GM06990 (cell line): ENCODE measurements around the gene MORC3.

Experiments used
- DNase-seq: peaks from one replicate; pipeline ENCODE4 v3.0.0-alpha.2; 2011; ENCODE audit not compliant: insufficient read length; ENCODE audit errors: extremely low read depth
- H3K27me3 ChIP-seq: replicated peaks from 2 replicates; pipeline ENCODE4 v1.6.0; 2011; ENCODE audit warnings: low read length; ENCODE audit not compliant: control insufficient read depth, insufficient read depth
- H3K36me3 ChIP-seq: 2 replicates; pipeline ENCODE4 v1.5.1; 2011; ENCODE audit warnings: low read length; ENCODE audit not compliant: control insufficient read depth, insufficient read depth
- H3K4me3 ChIP-seq: replicated peaks from 2 replicates; pipeline ENCODE4 v1.5.1; 2011; ENCODE audit warnings: low read depth, mild to moderate bottlenecking, control low read depth, low read length
- TF ChIP-seq, protein P1 (sequence below): IDR thresholded peaks from 2 replicates; pipeline ENCODE4 v1.5.1; 2011; ENCODE audit warnings: low read length, control low read depth, mild to moderate bottlenecking, inconsistent platforms; ENCODE audit not compliant: insufficient read depth, poor library complexity, severe bottlenecking

Gene MORC3

DNA sequence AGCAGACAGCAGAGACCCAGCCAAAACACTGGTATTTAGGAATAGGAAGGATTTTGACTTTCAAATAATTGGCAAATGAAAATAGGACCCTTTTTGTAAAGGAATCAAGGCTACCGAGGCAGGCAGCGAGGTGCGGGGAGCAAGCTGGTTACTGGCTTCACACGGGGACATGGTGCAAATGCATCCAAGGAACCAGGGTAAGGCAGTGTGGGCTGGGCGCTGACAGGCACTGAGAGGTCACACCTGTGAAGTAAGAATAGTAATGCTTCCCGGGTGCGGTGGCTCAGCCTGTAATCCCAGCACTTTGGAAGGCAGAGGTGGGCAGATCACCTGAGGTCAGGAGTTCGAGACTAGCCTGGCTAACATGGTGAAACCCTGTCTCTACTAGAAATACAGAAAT, 80.7 kb downstream of the MORC3 start:
- H3K4me3 ChIP-seq: no peak overlapping the region
- no peak for DNase-seq
- TF ChIP-seq, protein P1, sequence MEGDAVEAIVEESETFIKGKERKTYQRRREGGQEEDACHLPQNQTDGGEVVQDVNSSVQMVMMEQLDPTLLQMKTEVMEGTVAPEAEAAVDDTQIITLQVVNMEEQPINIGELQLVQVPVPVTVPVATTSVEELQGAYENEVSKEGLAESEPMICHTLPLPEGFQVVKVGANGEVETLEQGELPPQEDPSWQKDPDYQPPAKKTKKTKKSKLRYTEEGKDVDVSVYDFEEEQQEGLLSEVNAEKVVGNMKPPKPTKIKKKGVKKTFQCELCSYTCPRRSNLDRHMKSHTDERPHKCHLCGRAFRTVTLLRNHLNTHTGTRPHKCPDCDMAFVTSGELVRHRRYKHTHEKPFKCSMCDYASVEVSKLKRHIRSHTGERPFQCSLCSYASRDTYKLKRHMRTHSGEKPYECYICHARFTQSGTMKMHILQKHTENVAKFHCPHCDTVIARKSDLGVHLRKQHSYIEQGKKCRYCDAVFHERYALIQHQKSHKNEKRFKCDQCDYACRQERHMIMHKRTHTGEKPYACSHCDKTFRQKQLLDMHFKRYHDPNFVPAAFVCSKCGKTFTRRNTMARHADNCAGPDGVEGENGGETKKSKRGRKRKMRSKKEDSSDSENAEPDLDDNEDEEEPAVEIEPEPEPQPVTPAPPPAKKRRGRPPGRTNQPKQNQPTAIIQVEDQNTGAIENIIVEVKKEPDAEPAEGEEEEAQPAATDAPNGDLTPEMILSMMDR: no peak
- peaks cover 6% of the 10 kb centered on the region for H3K36me3 ChIP-seq
- no peaks in the 10 kb centered on the region for H3K27me3 ChIP-seq

DNA sequence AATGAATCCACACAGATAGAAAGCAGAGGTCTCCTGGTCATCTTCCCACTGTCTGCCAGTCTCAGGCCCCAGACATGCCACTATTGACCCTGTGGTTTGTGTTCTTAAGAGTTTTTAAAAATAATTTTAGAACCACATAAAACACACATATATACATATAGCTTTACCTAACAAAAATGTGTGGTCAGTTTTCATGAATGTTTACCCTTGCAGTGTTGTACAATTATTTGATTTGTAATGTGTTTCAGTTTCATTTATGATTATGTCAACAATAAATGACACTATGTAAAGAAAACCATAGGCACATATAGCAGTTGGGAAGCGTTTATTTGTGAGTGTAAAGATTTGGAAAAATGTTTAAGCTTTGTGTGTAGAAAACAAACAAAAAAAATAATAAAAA, 82.3 kb downstream of the MORC3 start:
- Histone ChIP-seq H3K36me3 (peaks cover 6% of the 10 kb centered on the region), H3K27me3 (no peaks in the 10 kb centered on the region), H3K4me3 (no peak overlapping the region)
- DNase-seq: no peak
- TF ChIP-seq, protein P1: no peak

DNA sequence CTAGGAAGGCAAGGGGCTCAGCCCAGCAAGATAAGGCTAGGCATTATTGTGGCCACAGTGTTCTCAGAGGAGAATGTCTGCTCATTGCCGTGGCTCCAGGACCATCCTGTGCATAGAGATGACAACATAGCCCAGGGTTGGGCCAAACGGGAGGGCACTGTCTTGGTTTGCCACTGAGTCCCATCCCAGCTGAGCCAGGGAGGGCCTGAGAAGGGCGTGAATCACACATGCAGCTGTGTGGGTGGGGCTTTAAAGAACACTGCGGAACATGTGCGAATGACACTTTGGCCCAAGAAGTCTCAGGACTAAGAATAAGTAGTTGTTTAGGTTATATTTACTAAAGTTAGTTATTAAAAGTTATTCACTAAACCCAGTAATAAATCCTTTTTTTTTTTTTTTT, 83.7 kb downstream of the MORC3 start:
- DNase-seq: no peak
- H3K27me3 ChIP-seq: no peaks in the 10 kb centered on the region
- peaks cover 6% of the 10 kb centered on the region for H3K36me3 ChIP-seq
- TF ChIP-seq, protein P1: no peak
- no peak overlapping the region for H3K4me3 ChIP-seq

DNA sequence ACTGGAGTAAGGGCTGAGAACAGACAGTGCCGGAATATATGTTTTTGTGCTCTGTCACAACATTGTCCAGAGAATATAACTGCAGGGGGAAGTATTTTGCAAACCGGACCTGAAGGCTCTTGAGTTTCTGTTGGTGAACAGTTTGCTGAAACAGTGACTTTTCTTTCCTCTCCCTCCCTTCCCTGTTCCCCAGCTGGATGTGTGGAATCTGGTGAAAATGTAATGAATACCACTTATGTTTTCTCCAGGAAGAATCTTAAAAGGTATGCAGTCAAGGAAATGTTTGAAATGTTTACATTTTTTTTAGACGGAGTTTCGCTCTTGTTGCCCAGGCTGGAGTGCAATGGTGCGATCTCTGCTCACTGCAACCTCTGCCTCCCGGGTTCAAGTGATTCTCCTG, 88.6 kb downstream of the MORC3 start:
- no peaks in the 10 kb centered on the region for H3K27me3 ChIP-seq
- no peak for DNase-seq
- H3K4me3 ChIP-seq: no peak overlapping the region
- TF ChIP-seq, protein P1: no peak
- H3K36me3 ChIP-seq: peaks cover 9% of the 10 kb centered on the region

DNA sequence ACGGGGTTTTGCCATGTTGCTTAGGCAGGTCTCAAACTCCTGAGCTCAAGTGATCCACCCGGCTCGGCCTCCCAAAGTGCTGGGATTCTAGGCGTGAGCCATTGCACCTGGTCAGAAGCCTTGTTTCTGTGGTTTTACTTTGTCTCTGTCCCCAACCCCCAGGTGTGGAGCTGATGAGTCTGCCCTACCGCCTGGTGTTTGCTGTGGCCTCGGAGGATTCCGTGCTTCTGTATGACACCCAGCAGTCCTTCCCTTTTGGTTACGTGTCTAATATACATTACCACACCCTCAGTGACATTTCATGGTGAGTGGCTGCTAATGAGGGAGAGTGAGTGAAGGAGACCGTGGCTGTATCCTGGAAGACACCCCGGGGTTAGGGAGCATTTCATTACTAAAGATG, 91.3 kb downstream of the MORC3 start:
- Histone ChIP-seq H3K4me3 (no peak overlapping the region), H3K27me3 (no peaks in the 10 kb centered on the region), H3K36me3 (peaks cover 14% of the 10 kb centered on the region)
- DNase-seq: no peak
- TF ChIP-seq, protein P1: no peak

DNA sequence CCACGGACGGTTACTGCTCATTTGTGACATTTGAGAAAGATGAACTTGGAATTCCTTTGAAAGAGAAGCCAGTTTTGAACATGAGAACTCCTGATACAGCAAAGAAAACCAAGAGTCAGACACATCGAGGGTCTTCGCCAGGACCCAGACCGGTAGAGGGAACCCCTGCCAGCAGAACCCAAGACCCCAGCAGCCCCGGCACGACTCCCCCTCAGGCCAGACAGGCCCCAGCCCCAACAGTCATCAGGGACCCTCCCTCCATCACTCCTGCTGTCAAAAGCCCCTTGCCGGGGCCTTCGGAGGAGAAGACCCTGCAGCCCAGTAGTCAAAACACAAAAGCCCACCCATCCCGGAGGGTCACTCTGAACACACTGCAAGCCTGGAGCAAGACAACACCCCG, 92.9 kb downstream of the MORC3 start:
- Histone ChIP-seq H3K36me3 (peaks cover 14% of the 10 kb centered on the region), H3K27me3 (no peaks in the 10 kb centered on the region), H3K4me3 (no peak overlapping the region)
- TF ChIP-seq, protein P1: no peak
- DNase-seq: no peak
